Glomerular visceral epithelial cell (primary cell): Measurements from ENCODE around the gene PTPRG.
"Not testable (repeated sequence)": the region's sequence is repeated elsewhere in the genome, so short reads cannot be mapped to it uniquely, and the experiment has no call there.

Experiments
- DNase-seq: peaks from one replicate; pipeline ENCODE4 v3.0.0-alpha.2; 2016; ENCODE audit errors: extremely low spot score

PTPRG gene

GRCh38 chr3:62007036-62007435 is 445.7 kb downstream of the PTPRG start:
- no peak for DNase-seq

- DNase-seq, result no peak
Observed at GRCh38 chr3:62010989-62011388, 449.6 kb downstream of the PTPRG start.

- no peak for DNase-seq
Observed at GRCh38 chr3:62011666-62012065, 450.3 kb downstream of the PTPRG start.

GRCh38 chr3:62013951-62014350 is 452.6 kb downstream of the PTPRG start:
- DNase-seq, result no peak

GRCh38 chr3:62015111-62015510 is 453.7 kb downstream of the PTPRG start:
- DNase-seq, result no peak

- no peak for DNase-seq
Observed at GRCh38 chr3:62019906-62020305, 458.5 kb downstream of the PTPRG start.

- DNase-seq, result no peak
Observed at GRCh38 chr3:62020706-62021105, 459.3 kb downstream of the PTPRG start.

GRCh38 chr3:62022312-62022711 is 460.9 kb downstream of the PTPRG start:
- no peak for DNase-seq

GRCh38 chr3:62024882-62025281 is 463.5 kb downstream of the PTPRG start:
- no peak for DNase-seq

GRCh38 chr3:62025913-62026312 is 464.5 kb downstream of the PTPRG start:
- no peak for DNase-seq

- DNase-seq, result no peak
Observed at GRCh38 chr3:62027241-62027640, 465.9 kb downstream of the PTPRG start.

- DNase-seq, result no peak
Observed at GRCh38 chr3:62027796-62028195, 466.4 kb downstream of the PTPRG start.

- no peak for DNase-seq
Observed at GRCh38 chr3:62028236-62028635, 466.9 kb downstream of the PTPRG start.

GRCh38 chr3:62032738-62033137 is 471.4 kb downstream of the PTPRG start:
- no peak for DNase-seq

GRCh38 chr3:62035402-62036057 is 474.2 kb downstream of the PTPRG start:
- DNase-seq, result no peak

- no peak for DNase-seq
Observed at GRCh38 chr3:62036726-62037125, 475.4 kb downstream of the PTPRG start.

GRCh38 chr3:62038798-62039197 is 477.4 kb downstream of the PTPRG start:
- DNase-seq, result not testable (repeated sequence)

GRCh38 chr3:62039586-62039985 is 478.2 kb downstream of the PTPRG start:
- no peak for DNase-seq

- no peak for DNase-seq
Observed at GRCh38 chr3:62041681-62042080, 480.3 kb downstream of the PTPRG start.

GRCh38 chr3:62044874-62045411 is 483.6 kb downstream of the PTPRG start:
- no peak for DNase-seq

GRCh38 chr3:62046326-62046725 is 485.0 kb downstream of the PTPRG start:
- DNase-seq, result peak; percentile 24

GRCh38 chr3:62048577-62048976 is 487.2 kb downstream of the PTPRG start:
- no peak for DNase-seq

- DNase-seq, result no peak
Observed at GRCh38 chr3:62049033-62049432, 487.7 kb downstream of the PTPRG start.

- peak; percentile 35 for DNase-seq
Observed at GRCh38 chr3:62051506-62051905, 490.1 kb downstream of the PTPRG start.
